GM13977 (cell line): Measurements from ENCODE around the gene LPAR1.
"Not testable (repeated sequence)": the region's sequence is repeated elsewhere in the genome, so short reads cannot be mapped to it uniquely, and the experiment has no call there.

ENCODE experiments used
- DNase-seq: peaks from one replicate; pipeline ENCODE4 v3.0.0; 2012; ENCODE audit warnings: low spot score
- in situ Hi-C: fragments of 300-500 bp; cut with MboI; formaldehyde crosslinking; loops from one replicate; pipeline ENCODE4 v1.12.0; 2022; ENCODE audit warnings: low sequenced_read_pairs, low pct_unique_long_range_greater_than_20kb, mixed read lengths, inconsistent platforms; ENCODE audit not compliant: unreplicated experiment
- TF ChIP-seq, protein P1 (sequence below): IDR thresholded peaks from 2 replicates; pipeline ENCODE4 v1.5.1; 2012; ENCODE audit warnings: mild to moderate bottlenecking, control low read depth; ENCODE audit not compliant: insufficient read depth; ENCODE audit errors: extremely low read depth, missing control alignments

LPAR1 gene

GRCh38 chr9:111058166-111058565 lies 19.9 kb upstream of the LPAR1 start:
- no peak for DNase-seq
- TF ChIP-seq, protein P1, sequence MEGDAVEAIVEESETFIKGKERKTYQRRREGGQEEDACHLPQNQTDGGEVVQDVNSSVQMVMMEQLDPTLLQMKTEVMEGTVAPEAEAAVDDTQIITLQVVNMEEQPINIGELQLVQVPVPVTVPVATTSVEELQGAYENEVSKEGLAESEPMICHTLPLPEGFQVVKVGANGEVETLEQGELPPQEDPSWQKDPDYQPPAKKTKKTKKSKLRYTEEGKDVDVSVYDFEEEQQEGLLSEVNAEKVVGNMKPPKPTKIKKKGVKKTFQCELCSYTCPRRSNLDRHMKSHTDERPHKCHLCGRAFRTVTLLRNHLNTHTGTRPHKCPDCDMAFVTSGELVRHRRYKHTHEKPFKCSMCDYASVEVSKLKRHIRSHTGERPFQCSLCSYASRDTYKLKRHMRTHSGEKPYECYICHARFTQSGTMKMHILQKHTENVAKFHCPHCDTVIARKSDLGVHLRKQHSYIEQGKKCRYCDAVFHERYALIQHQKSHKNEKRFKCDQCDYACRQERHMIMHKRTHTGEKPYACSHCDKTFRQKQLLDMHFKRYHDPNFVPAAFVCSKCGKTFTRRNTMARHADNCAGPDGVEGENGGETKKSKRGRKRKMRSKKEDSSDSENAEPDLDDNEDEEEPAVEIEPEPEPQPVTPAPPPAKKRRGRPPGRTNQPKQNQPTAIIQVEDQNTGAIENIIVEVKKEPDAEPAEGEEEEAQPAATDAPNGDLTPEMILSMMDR = no peak
- in situ Hi-C loops = loop anchor here (25.0 kb wide), 1 partner anchor 96 kb away; no protein-coding TSS in a partner anchor

- DNase-seq = no peak
- TF ChIP-seq, protein P1 = no peak
- in situ Hi-C loops = loop anchor here (25.0 kb wide), 1 partner anchor 94 kb away; no protein-coding TSS in a partner anchor
These were observed 18.3 kb upstream of the LPAR1 start for GRCh38 chr9:111056538-111056937.

- no peak for DNase-seq
- TF ChIP-seq, protein P1 = no peak
- in situ Hi-C loops = loop anchor here (25.0 kb wide), 1 partner anchor 90 kb away; no protein-coding TSS in a partner anchor
These were observed 14.5 kb upstream of the LPAR1 start for GRCh38 chr9:111052791-111053190.

DNA sequence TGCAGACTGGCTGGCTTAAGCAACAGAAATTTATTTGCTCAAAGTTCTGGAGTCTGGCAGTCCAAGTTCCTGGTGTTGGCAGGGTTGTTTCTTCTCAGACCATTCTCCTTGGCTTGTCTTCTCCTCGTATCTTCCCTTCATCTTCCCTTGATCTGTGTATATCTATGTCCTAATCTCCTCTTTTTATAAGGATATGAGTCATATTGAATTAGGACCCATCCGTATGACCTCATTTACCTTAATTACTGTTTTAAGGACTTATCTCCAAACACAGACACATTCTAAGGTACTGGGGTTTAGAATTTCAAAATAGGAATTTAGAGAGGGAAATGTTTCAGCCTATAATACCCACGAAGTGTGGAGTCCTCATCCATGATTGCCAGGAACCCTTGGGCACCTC lies 13.1 kb upstream of the LPAR1 start:
- no peak for DNase-seq
- TF ChIP-seq, protein P1 = no peak
- in situ Hi-C loops = loop anchor here (25.0 kb wide), 1 partner anchor 89 kb away; no protein-coding TSS in a partner anchor

DNA sequence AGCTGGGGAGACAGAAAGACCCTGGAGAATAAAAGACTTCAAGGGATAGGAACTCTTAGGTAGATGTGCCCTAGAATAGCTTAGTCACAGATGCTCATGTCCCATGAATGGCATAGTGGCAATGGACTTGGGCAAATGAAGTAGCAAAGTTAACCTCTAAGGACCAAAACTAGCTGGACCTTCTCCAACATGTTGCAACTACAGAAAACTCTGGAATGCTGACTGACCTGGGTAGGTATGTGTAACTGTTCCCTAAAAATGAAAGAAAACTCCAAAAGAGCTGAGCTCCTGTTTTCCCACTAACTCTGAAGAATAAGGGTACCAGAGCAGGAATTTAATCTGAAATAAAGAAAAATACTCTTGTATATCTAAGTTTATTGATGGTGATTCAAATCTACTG lies 12.5 kb upstream of the LPAR1 start:
- TF ChIP-seq, protein P1 = no peak
- in situ Hi-C loops = loop anchor here (25.0 kb wide), 1 partner anchor 89 kb away; no protein-coding TSS in a partner anchor
- DNase-seq = no peak

- in situ Hi-C loops, DNase-seq: not testable (repeated sequence)
These were observed 9.0 kb upstream of the LPAR1 start for GRCh38 chr9:111047287-111047686.

- TF ChIP-seq, protein P1 = no peak
- in situ Hi-C loops = no loop called here
- no peak for DNase-seq
These were observed 3.6 kb upstream of the LPAR1 start for GRCh38 chr9:111041902-111042301.
